Astrocyte (in vitro differentiated cells and primary cell): ENCODE results near the gene DDTL. TPM values are rescaled to one million over a fixed set of nuclear protein-coding genes. Genes with fewer than 3 reads are reported as not detected.

Experiments
- DNase-seq: peaks from one replicate; pipeline ENCODE4 v3.0.0-alpha.2; 2010; ENCODE audit warnings: low read depth
- FAIRE-seq: peaks from 2 replicates; lab custom pipeline; 2011; peaks lifted over from hg19 to GRCh38; lab: Jason Lieb, UNC
- H2AFZ ChIP-seq: 2 replicates; pipeline ENCODE4 v1.6.0; 2012; ENCODE audit warnings: low read depth, low read length, inconsistent platforms
- H3K27ac ChIP-seq: 2 replicates; pipeline ENCODE4 v1.5.1; 2011; ENCODE audit warnings: low read depth, low read length, inconsistent platforms
- H3K27me3 ChIP-seq: 2 replicates; pipeline ENCODE4 v1.6.0; 2011; ENCODE audit warnings: low read length, inconsistent platforms; ENCODE audit not compliant: insufficient read depth
- H3K36me3 ChIP-seq: 2 replicates; pipeline ENCODE4 v1.5.1; 2011; ENCODE audit warnings: low read length, inconsistent platforms; ENCODE audit not compliant: insufficient read depth
- H3K4me1 ChIP-seq: 2 replicates; pipeline ENCODE4 v1.5.1; 2011; ENCODE audit warnings: low read length, inconsistent platforms; ENCODE audit not compliant: insufficient read depth
- H3K4me2 ChIP-seq: 2 replicates; pipeline ENCODE4 v1.6.0; 2012; ENCODE audit warnings: low read length, inconsistent platforms
- H3K4me3 ChIP-seq: 2 replicates; pipeline ENCODE4 v1.5.1; 2011; ENCODE audit warnings: low read depth, mild to moderate bottlenecking, low read length, inconsistent platforms; ENCODE audit not compliant: insufficient read depth
- H3K79me2 ChIP-seq: 2 replicates; pipeline ENCODE4 v1.6.0; 2012; ENCODE audit warnings: mild to moderate bottlenecking, low read length, inconsistent platforms; ENCODE audit not compliant: insufficient read depth
- H3K9ac ChIP-seq: 2 replicates; pipeline ENCODE4 v1.6.0; 2012; ENCODE audit warnings: mild to moderate bottlenecking, low read length, inconsistent platforms
- H3K9me3 ChIP-seq: 2 replicates; pipeline ENCODE4 v1.5.1; 2012; ENCODE audit warnings: low read depth, mild to moderate bottlenecking, low read length, inconsistent platforms; ENCODE audit not compliant: insufficient read depth
- H4K20me1 ChIP-seq: 2 replicates; pipeline ENCODE4 v1.6.0; 2012; ENCODE audit warnings: low read length, inconsistent platforms; ENCODE audit not compliant: insufficient read depth
- H3K27ac Mint-ChIP-seq: one replicate; pipeline ENCODE4 v1.8.0; 2021; ENCODE audit warnings: mild to moderate bottlenecking, mixed read lengths; ENCODE audit not compliant: unreplicated experiment
- H3K27me3 Mint-ChIP-seq: one replicate; pipeline ENCODE4 v1.8.0; 2021; ENCODE audit warnings: low read depth, mixed read lengths; ENCODE audit not compliant: unreplicated experiment
- H3K36me3 Mint-ChIP-seq: one replicate; pipeline ENCODE4 v1.8.0; 2021; ENCODE audit warnings: low read depth, mixed read lengths; ENCODE audit not compliant: unreplicated experiment
- H3K4me1 Mint-ChIP-seq: one replicate; pipeline ENCODE4 v1.8.0; 2021; ENCODE audit warnings: low read depth, mixed read lengths; ENCODE audit not compliant: unreplicated experiment
- H3K4me3 Mint-ChIP-seq: one replicate; pipeline ENCODE4 v1.8.0; 2021; ENCODE audit warnings: mild to moderate bottlenecking, moderate library complexity, mixed read lengths; ENCODE audit not compliant: unreplicated experiment
- H3K9me3 Mint-ChIP-seq: one replicate; pipeline ENCODE4 v1.8.0; 2021; ENCODE audit warnings: mild to moderate bottlenecking, mixed read lengths; ENCODE audit not compliant: unreplicated experiment
- CTCF ChIP-seq: IDR thresholded peaks from 2 replicates; pipeline ENCODE4 v1.5.1; 2011; ENCODE audit warnings: low read depth, mild to moderate bottlenecking, inconsistent platforms, low read length, moderate library complexity; ENCODE audit not compliant: insufficient read depth
- EZH2 ChIP-seq: IDR thresholded peaks from 2 replicates; pipeline ENCODE4 v1.6.1; 2012; ENCODE audit warnings: mild to moderate bottlenecking, low read length, inconsistent platforms; ENCODE audit not compliant: insufficient read depth
- total RNA-seq: library from RNA; stranded (reverse); gene quantifications from 2 replicates; pipeline ENCODE4 v1.2.1, GENCODE V29; 2021

The DDTL gene
- total RNA-seq, 1 donor from 2014 or later, result 0.75 TPM

GRCh38 chr22:24021304-24021703, 54.6 kb downstream of the DDTL start:
- Histone ChIP-seq H3K27me3 (no peaks in the 10 kb centered on the region), H3K4me3 (no peak overlapping the region), H3K9me3 (no peaks in the 10 kb centered on the region), H3K27ac (no peak overlapping the region), H3K36me3 (no peaks in the 10 kb centered on the region), H3K79me2 (peaks cover 44% of the 10 kb centered on the region), H4K20me1 (peaks cover 28% of the 10 kb centered on the region), H3K4me2 (no peak overlapping the region), H2AFZ (no peak overlapping the region), H3K9ac (no peak overlapping the region), H3K4me1 (no peaks in the 10 kb centered on the region)
- no peak overlapping the region for H3K27ac Mint-ChIP-seq
- no peaks in the 10 kb centered on the region for H3K9me3 Mint-ChIP-seq
- H3K36me3 Mint-ChIP-seq, result peaks cover 2% of the 10 kb centered on the region
- no peak overlapping the region for H3K4me3 Mint-ChIP-seq
- H3K4me1 Mint-ChIP-seq, result peaks cover 5% of the 10 kb centered on the region
- TF ChIP-seq EZH2 (no peak), CTCF (no peak)
- FAIRE-seq, result no peak
- no peaks in the 10 kb centered on the region for H3K27me3 Mint-ChIP-seq
- DNase-seq, result no peak

Other genes starting within 250 kb of the DDTL start
- gene ZNF70, start 215.8 kb upstream of the DDTL start, total RNA-seq, result 8.8 and 10.3 TPM in 2 replicates
- 0.50 TPM in 1 of 2 replicates, not detected in the other for gene VPREB3, start 212.5 kb upstream of the DDTL start, total RNA-seq
- 0.38 and 0.39 TPM in 2 replicates for gene C22orf15, start 203.9 kb upstream of the DDTL start, total RNA-seq
- 60.9 and 70.5 TPM in 2 replicates for gene CHCHD10, start 198.9 kb upstream of the DDTL start, total RNA-seq
- 12.2 and 23.7 TPM in 2 replicates for gene MMP11, start 194.0 kb upstream of the DDTL start, total RNA-seq
- gene SMARCB1, start 179.9 kb upstream of the DDTL start, total RNA-seq, result 91.3 and 115 TPM in 2 replicates
- 0.70 and 0.82 TPM in 2 replicates for gene DERL3, start 127.9 kb upstream of the DDTL start, total RNA-seq
- gene SLC2A11, start 109.0 kb upstream of the DDTL start, total RNA-seq, result 19.1 and 19.6 TPM in 2 replicates
- gene MIF, start 72.5 kb upstream of the DDTL start, total RNA-seq, result 906 and 942 TPM in 2 replicates
- gene GSTT2B, start 5.7 kb upstream of the DDTL start, total RNA-seq, result 4.2 and 4.9 TPM in 2 replicates
- 78.9 and 83.8 TPM in 2 replicates for gene DDT, start 7.6 kb downstream of the DDTL start, total RNA-seq
- gene GSTT2, start 13.2 kb downstream of the DDTL start, total RNA-seq, result not detected in 2 replicates
- gene GSTT4, start 38.6 kb downstream of the DDTL start, total RNA-seq, result not detected in 2 replicates
- 46.3 and 50.2 TPM in 2 replicates for gene CABIN1, start 44.4 kb downstream of the DDTL start, total RNA-seq
- gene SUSD2, start 214.6 kb downstream of the DDTL start, total RNA-seq, result 0.72 and 0.77 TPM in 2 replicates